ENCODE results near the gene CSN3. TPM values are rescaled to one million over a fixed set of nuclear protein-coding genes. Genes with fewer than 3 reads are reported as not detected.
"Not testable (repeated sequence)": the region's sequence is repeated elsewhere in the genome, so short reads cannot be mapped to it uniquely, and the experiment has no call there.

The CSN3 gene
- not detected in 2 replicates for total RNA-seq

GRCh38 chr4:70242297-70242696 is at the start of gene CSN3:
TSS of gene CSN3 (plus strand) at chr4:70242597. CDS start at chr4:70244820, 2,223 bp downstream.
- DNase-seq; H3K4me1 Mint-ChIP-seq; H3K9me3 Mint-ChIP-seq; intact Hi-C loops (cut with micrococcal nuclease); H3K36me3 Mint-ChIP-seq (ENCODE audit: low read depth); H3K27me3 Mint-ChIP-seq; H3K4me3 Mint-ChIP-seq; H3K27ac Mint-ChIP-seq: not testable (repeated sequence)

- H3K4me3 Mint-ChIP-seq = no peak overlapping the region
- intact Hi-C loops (cut with micrococcal nuclease) = no loop called here
Measured at GRCh38 chr4:70192895-70193294, 49.5 kb upstream of the CSN3 start.

GRCh38 chr4:70195425-70195824 is 47.0 kb upstream of the CSN3 start, which contains the start of gene ODAM:
TSS of gene ODAM (plus strand) at chr4:70195725. CDS start at chr4:70196544, 819 bp downstream.
- DNase-seq = no peak
- Mint-ChIP-seq H3K4me3 (no peak within 1 kb of the TSS), H3K4me1 (no peaks in the 10 kb centered on the region), H3K9me3 (no peaks in the 10 kb centered on the region), H3K27me3 (no peaks in the 10 kb centered on the region), H3K27ac (no peak within 1 kb of the TSS), H3K36me3 (ENCODE audit: low read depth) (no peaks in the 10 kb centered on the region)
- intact Hi-C loops (cut with micrococcal nuclease) = no loop called here

More at GRCh38 chr4:70192895-70193294, 49.5 kb upstream of the CSN3 start:
- no peaks in the 10 kb centered on the region for H3K27me3 Mint-ChIP-seq
- H3K36me3 Mint-ChIP-seq (ENCODE audit: low read depth) = no peaks in the 10 kb centered on the region
- no peak overlapping the region for H3K27ac Mint-ChIP-seq
- H3K4me1 Mint-ChIP-seq = no peaks in the 10 kb centered on the region
- DNase-seq = no peak
- H3K9me3 Mint-ChIP-seq = no peaks in the 10 kb centered on the region

- Mint-ChIP-seq H3K4me3 (no peak overlapping the region), H3K27me3 (no peaks in the 10 kb centered on the region), H3K4me1 (no peaks in the 10 kb centered on the region), H3K9me3 (no peaks in the 10 kb centered on the region), H3K27ac (no peak overlapping the region), H3K36me3 (ENCODE audit: low read depth) (no peaks in the 10 kb centered on the region)
- DNase-seq = no peak
- intact Hi-C loops (cut with micrococcal nuclease) = no loop called here
Measured at GRCh38 chr4:70196857-70197256, 45.5 kb upstream of the CSN3 start.

GRCh38 chr4:70197842-70198241 is 44.6 kb upstream of the CSN3 start:
- no peaks in the 10 kb centered on the region for H3K27me3 Mint-ChIP-seq
- H3K9me3 Mint-ChIP-seq = no peaks in the 10 kb centered on the region
- intact Hi-C loops (cut with micrococcal nuclease) = no loop called here
- H3K4me1 Mint-ChIP-seq = no peaks in the 10 kb centered on the region
- no peaks in the 10 kb centered on the region for H3K36me3 Mint-ChIP-seq (ENCODE audit: low read depth)
- H3K27ac Mint-ChIP-seq = no peak overlapping the region
- DNase-seq = no peak
- H3K4me3 Mint-ChIP-seq = no peak overlapping the region

- Mint-ChIP-seq H3K4me3 (no peak overlapping the region), H3K4me1 (no peaks in the 10 kb centered on the region), H3K27ac (no peak overlapping the region), H3K9me3 (no peaks in the 10 kb centered on the region), H3K27me3 (no peaks in the 10 kb centered on the region), H3K36me3 (ENCODE audit: low read depth) (no peaks in the 10 kb centered on the region)
- intact Hi-C loops (cut with micrococcal nuclease) = no loop called here
- DNase-seq = no peak
Measured at GRCh38 chr4:70203601-70204000, 38.8 kb upstream of the CSN3 start.

GRCh38 chr4:70212752-70213151 is 29.6 kb upstream of the CSN3 start:
- H3K27ac Mint-ChIP-seq; H3K36me3 Mint-ChIP-seq (ENCODE audit: low read depth); H3K27me3 Mint-ChIP-seq: not testable (repeated sequence)

GRCh38 chr4:70216109-70216508 is 26.3 kb upstream of the CSN3 start:
- H3K4me1 Mint-ChIP-seq; H3K4me3 Mint-ChIP-seq; H3K27me3 Mint-ChIP-seq; H3K27ac Mint-ChIP-seq; intact Hi-C loops (cut with micrococcal nuclease); H3K9me3 Mint-ChIP-seq; DNase-seq; H3K36me3 Mint-ChIP-seq (ENCODE audit: low read depth): not testable (repeated sequence)

More at GRCh38 chr4:70212752-70213151, 29.6 kb upstream of the CSN3 start:
- H3K9me3 Mint-ChIP-seq; H3K4me3 Mint-ChIP-seq; H3K4me1 Mint-ChIP-seq; intact Hi-C loops (cut with micrococcal nuclease); DNase-seq: not testable (repeated sequence)

GRCh38 chr4:70216550-70216949 is 25.8 kb upstream of the CSN3 start:
- H3K9me3 Mint-ChIP-seq; intact Hi-C loops (cut with micrococcal nuclease); H3K4me1 Mint-ChIP-seq; H3K27ac Mint-ChIP-seq; H3K4me3 Mint-ChIP-seq; DNase-seq; H3K27me3 Mint-ChIP-seq; H3K36me3 Mint-ChIP-seq (ENCODE audit: low read depth): not testable (repeated sequence)

- intact Hi-C loops (cut with micrococcal nuclease); H3K27me3 Mint-ChIP-seq; H3K36me3 Mint-ChIP-seq (ENCODE audit: low read depth); DNase-seq; H3K27ac Mint-ChIP-seq; H3K4me3 Mint-ChIP-seq; H3K4me1 Mint-ChIP-seq; H3K9me3 Mint-ChIP-seq: not testable (repeated sequence)
Measured at GRCh38 chr4:70221389-70221788, 21.0 kb upstream of the CSN3 start.

- H3K9me3 Mint-ChIP-seq; H3K36me3 Mint-ChIP-seq (ENCODE audit: low read depth); DNase-seq; intact Hi-C loops (cut with micrococcal nuclease); H3K27me3 Mint-ChIP-seq; H3K4me1 Mint-ChIP-seq; H3K27ac Mint-ChIP-seq; H3K4me3 Mint-ChIP-seq: not testable (repeated sequence)
Measured at GRCh38 chr4:70221818-70222217, 20.6 kb upstream of the CSN3 start.

- Mint-ChIP-seq H3K36me3 (ENCODE audit: low read depth) (no peaks in the 10 kb centered on the region), H3K27ac (no peak within 1 kb of the TSS), H3K4me1 (no peaks in the 10 kb centered on the region), H3K9me3 (no peaks in the 10 kb centered on the region), H3K4me3 (no peak within 1 kb of the TSS), H3K27me3 (no peaks in the 10 kb centered on the region)
- intact Hi-C loops (cut with micrococcal nuclease) = no loop called here
- DNase-seq = no peak
Measured at GRCh38 chr4:70225824-70226223, 16.6 kb upstream of the CSN3 start, which contains the start of gene FDCSP. TSS of gene FDCSP (plus strand) at chr4:70226124. CDS start at chr4:70231195, 5,071 bp downstream.

- intact Hi-C loops (cut with micrococcal nuclease) = no loop called here
- H3K27me3 Mint-ChIP-seq = no peaks in the 10 kb centered on the region
Measured at GRCh38 chr4:70236125-70236524, 6.3 kb upstream of the CSN3 start.

GRCh38 chr4:70239131-70239883 is 3.1 kb upstream of the CSN3 start:
- H3K4me3 Mint-ChIP-seq = no peak overlapping the region
- no peaks in the 10 kb centered on the region for H3K4me1 Mint-ChIP-seq
- no peak overlapping the region for H3K27ac Mint-ChIP-seq
- H3K27me3 Mint-ChIP-seq = no peaks in the 10 kb centered on the region
- no peak for DNase-seq
- intact Hi-C loops (cut with micrococcal nuclease) = no loop called here
- H3K36me3 Mint-ChIP-seq (ENCODE audit: low read depth) = no peaks in the 10 kb centered on the region
- no peaks in the 10 kb centered on the region for H3K9me3 Mint-ChIP-seq

More at GRCh38 chr4:70236125-70236524, 6.3 kb upstream of the CSN3 start:
- Mint-ChIP-seq H3K27ac (no peak overlapping the region), H3K36me3 (ENCODE audit: low read depth) (no peaks in the 10 kb centered on the region), H3K4me1 (no peaks in the 10 kb centered on the region), H3K4me3 (no peak overlapping the region), H3K9me3 (no peaks in the 10 kb centered on the region)
- DNase-seq = no peak

Data from activated CD4-positive, alpha-beta T cell treated with anti-CD3 and anti-CD28 coated beads, Interleukin-2, amount 10 ng/mL, durations not matched to agents 24 days and 14 days (primary cell).